ENCODE results near the gene CASP7.

CASP7 gene

DNA sequence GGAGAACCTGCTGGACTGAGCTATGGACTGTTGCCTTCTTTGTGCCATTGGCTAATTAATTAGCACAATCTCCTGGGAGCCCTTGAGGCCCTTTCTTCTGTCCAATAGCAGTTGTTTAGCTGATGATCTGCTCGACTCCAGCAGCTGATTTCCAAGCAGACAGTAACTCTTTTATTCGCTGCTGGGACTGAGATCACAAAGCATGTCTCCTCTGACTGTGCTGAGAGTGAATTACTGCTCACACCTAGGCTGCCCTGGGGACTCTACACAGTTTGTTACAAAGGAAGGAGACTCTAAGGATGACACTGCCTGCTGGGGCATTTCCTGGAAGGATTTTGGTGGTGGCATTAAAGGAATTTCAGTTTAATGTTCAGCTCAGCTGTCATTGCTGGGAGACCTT lies 31.4 kb downstream of the CASP7 start:
- no peak overlapping the region for H3K4me3 ChIP-seq (ENCODE audit: low read length)
- TF ChIP-seq, protein P1, sequence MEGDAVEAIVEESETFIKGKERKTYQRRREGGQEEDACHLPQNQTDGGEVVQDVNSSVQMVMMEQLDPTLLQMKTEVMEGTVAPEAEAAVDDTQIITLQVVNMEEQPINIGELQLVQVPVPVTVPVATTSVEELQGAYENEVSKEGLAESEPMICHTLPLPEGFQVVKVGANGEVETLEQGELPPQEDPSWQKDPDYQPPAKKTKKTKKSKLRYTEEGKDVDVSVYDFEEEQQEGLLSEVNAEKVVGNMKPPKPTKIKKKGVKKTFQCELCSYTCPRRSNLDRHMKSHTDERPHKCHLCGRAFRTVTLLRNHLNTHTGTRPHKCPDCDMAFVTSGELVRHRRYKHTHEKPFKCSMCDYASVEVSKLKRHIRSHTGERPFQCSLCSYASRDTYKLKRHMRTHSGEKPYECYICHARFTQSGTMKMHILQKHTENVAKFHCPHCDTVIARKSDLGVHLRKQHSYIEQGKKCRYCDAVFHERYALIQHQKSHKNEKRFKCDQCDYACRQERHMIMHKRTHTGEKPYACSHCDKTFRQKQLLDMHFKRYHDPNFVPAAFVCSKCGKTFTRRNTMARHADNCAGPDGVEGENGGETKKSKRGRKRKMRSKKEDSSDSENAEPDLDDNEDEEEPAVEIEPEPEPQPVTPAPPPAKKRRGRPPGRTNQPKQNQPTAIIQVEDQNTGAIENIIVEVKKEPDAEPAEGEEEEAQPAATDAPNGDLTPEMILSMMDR (conservative IDR thresholded peaks at IDR 0.05; ENCODE audit: low read length): no peak
- no peak for DNase-seq (ENCODE audit: low read depth)

DNA sequence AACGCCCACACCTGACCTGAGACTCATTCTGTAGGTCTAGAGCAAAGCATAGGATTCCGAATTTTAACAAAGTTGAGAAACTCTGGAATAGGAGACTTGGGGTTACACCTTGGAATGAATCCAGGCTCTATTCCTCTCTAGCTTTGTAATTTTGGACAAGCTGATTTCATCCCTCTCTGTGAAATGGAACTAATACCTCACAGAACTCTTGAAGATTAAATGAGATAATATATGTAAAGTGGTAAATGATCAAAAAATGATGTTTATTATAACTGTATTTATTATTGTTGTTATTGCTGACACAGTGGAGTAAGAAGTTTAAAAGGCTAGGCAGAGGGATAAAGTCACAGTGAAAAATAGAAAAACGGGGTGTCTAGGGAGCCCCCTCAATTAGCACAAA lies 32.3 kb downstream of the CASP7 start:
- TF ChIP-seq, protein P1 (conservative IDR thresholded peaks at IDR 0.05; ENCODE audit: low read length): no peak
- no peak for DNase-seq (ENCODE audit: low read depth)
- H3K4me3 ChIP-seq (ENCODE audit: low read length): no peak overlapping the region

DNA sequence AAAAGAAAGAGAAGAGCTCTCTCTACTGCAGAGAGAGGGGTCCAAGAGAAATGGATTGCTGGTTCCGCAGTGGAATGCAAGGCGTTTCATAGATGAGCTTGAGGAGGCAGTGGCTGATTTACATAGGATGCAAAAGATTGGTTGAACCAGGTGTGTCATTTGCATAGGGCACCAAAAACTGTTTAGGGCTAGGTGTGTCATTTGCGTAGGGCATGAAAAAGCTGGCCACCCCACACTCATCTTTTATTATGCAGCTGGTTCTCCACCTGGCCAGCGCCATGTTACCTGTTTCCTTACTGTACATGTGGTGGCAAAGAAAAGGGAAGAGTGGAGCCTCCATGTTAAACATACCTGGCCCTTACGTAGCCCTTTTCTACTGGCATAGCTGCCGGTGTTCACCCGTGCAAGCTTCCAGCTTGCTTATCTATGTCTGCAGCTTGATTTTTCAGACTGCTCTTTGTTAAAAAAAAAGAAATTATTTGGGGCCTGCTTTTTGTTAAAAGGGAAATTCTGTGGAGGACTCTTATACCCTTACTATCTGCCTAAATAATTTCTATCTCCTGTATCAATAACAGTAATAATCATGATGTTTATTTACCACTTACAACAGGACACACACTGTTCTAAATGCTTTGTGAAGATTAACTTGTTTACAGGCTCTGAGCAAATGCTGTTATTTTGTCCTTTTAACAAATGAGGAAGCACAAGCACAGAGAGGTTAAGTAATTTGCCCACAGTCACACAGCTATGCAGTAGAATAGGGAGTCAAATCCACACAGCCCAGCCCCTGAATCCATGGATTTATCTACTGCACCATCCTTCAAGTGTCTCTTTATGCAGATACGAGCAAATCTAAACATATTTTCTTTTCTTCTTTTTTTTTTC lies 33.3 kb downstream of the CASP7 start:
- DNase-seq (ENCODE audit: low read depth): no peak
- TF ChIP-seq, protein P1 (conservative IDR thresholded peaks at IDR 0.05; ENCODE audit: low read length): no peak
- H3K4me3 ChIP-seq (ENCODE audit: low read length): no peak overlapping the region

DNA sequence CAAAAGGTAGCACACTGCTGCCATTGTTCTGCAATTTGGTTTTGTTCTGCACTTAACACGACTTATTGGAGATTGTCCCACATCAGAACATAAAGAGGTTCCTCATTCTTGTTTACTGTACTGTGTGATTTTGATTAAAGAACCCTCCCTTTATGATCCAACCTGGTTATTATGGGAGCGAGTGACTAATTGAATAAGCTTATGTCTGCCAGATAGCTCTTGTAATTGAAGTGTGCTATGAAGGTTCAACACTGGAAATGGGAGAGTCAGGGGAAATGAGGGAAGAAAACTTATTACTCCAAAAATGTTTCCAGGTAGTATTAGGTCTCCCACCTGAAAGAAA lies 33.9 kb downstream of the CASP7 start:
- no peak overlapping the region for H3K4me3 ChIP-seq (ENCODE audit: low read length)
- no peak for DNase-seq (ENCODE audit: low read depth)
- TF ChIP-seq, protein P1 (conservative IDR thresholded peaks at IDR 0.05; ENCODE audit: low read length): no peak

GRCh38 chr10:113716109-113716910 lies 36.6 kb downstream of the CASP7 start:
- TF ChIP-seq, protein P1 (conservative IDR thresholded peaks at IDR 0.05; ENCODE audit: low read length): no peak
- DNase-seq (ENCODE audit: low read depth): no peak
- H3K4me3 ChIP-seq (ENCODE audit: low read length): no peak overlapping the region

DNA sequence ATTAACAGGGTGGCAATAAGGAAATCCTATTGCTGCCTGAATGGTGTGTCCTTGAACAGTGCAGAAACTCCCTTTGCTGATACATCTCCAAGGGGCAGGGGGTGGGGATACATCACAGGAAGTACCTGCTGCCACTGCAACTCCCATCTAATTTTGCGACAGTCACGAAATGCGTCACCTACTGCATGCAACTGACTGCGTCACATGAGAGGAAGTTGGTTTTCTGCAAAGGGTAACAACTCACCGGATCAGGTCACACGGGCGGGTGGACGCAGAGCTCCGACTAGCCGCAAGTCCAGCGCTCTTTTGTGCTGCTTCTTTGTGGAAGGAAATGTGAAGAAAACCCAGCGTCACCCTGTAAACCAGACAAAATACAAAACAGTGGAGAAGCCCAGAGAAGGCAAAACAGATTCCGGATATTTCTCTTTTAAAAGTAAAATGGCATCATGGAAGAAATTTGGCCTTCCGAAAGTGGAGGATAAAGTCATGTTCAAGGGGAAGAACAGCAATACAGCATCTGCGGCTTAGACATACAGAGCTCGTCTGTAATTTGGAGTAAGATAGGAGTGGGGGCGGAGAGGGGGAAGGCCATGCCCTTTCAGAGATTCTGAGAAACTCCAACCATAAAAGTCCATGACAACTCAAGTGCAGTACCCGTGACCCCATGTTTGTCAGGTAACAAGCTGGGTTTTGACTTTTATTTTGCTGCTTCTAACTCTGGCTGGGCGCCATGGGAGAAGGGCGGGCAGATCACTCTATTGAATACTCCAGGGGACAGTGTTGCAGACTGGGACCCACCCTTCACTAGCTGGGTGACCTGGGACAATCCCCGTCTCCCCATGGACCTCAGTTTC lies 39.5 kb downstream of the CASP7 start:
- TF ChIP-seq, protein P1 (conservative IDR thresholded peaks at IDR 0.05; ENCODE audit: low read length): no peak

More for the DNA sequence above, 39.5 kb downstream of the CASP7 start:
- no peak for DNase-seq (ENCODE audit: low read depth)
- H3K4me3 ChIP-seq (ENCODE audit: low read length): no peak overlapping the region
